Kidney capillary endothelial cell (primary cell): ENCODE measurements around the gene USP35.

Experiments used
- DNase-seq: peaks from one replicate; pipeline ENCODE4 v3.0.0-alpha.2; 2018; ENCODE audit warnings: low spot score

Gene USP35

GRCh38 chr11:78196661-78197091 is 8.0 kb downstream of the USP35 start:
- DNase-seq: no peak

DNA sequence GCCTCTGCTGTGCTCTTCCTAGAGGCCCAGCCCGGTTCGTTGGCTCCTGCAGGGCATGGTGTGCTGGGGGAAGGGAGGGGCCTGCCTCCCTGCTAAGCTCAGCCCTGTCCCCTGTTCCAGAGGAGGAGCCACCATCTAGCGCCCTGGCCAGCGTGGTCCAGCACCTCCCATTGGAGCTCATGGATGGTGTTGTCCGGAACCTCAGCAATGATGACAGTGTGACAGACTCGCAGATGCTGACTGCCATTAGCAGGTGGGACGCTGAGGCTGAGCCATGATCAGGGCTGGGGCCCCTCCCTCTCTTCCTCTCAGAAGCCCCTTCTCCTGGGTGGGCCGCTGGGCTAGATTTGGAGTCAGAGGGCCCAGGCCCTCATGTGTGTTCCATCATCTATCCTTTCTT is 9.1 kb downstream of the USP35 start:
- no peak for DNase-seq

DNA sequence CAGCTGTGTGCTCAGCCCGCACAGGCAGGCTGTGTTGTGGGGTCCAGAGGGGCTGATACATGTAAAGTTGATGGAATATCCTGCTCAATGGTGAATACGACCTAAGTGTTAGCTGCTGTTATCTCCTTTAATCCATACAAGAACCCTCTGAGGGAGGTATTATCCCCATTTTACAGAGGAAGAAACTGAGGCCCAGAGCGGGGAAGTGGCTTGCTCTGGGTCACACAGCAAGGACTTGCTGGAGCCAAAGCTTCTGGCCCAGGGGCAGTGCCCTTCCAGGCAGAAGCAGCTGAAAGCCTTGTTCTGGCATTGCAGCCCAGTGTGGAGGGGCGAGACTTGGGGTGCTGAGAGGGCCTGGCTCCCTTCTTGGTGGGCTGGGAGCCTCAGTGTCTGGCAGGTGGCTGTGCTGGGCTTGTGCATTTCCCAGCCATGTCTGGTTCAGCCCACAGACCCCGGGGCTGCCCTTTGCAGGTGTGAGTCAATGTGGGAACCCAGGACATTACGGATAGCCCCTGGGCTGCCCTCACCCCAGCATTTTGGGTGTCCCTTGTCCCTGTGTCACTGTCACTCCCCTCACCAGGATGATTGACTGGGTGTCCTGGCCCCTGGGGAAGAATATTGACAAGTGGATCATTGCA is 10.4 kb downstream of the USP35 start:
- no peak for DNase-seq

- DNase-seq: no peak
Measured at GRCh38 chr11:78199653-78200015, 10.9 kb downstream of the USP35 start.

GRCh38 chr11:78200061-78200460 is 11.3 kb downstream of the USP35 start:
- DNase-seq: no peak

DNA sequence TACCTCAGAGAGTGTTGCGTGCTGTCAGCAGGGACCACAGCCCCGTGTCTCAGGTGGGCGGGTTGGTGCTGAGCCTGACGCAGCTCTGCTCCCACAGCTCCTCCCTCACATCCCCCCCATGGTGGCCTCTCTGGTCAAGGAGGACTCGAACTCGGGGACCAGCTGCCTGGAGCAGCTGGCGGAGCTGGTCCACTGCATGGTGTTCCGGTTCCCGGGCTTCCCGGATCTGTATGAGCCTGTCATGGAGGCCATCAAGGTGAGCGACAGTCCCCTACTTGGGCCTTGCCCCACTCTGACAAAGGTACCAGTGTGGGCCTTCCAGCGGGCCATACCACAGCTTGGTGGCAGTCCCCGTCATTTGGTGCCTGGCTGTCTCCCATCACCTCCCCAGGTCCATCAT is 11.8 kb downstream of the USP35 start:
- no peak for DNase-seq

DNA sequence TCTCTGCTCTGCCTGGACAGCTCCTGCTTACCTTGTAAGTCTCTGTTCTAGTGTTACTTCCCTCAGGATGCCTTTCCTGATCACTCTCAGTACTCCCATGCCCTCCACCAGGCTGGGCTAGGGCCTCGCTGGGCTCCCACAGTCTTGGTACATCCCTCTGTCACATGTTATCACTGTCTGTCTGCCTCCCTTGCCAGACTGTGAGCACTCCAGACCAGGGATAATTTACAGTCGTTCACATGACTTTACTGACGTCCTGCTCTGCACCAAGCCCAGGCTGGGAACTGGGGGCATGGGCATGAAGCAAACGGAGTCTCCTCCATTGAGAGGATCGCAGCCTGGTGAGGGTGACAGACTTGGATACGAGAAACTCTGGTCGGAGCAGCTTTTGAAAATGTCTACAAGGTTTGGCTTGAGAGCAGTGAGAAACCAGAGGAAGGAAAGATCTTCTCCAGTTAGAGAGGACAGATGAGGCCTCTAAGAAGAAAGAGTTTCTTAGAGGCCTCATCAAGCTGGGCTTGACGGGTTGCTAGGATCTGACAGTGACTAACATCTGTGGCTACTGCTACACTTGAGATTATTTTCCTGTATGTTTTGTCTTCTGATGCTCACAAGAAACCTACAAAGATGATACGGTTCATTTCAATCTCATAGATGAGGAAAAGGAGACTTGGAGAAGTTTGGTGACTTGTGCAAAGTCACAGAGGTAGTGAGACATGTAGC is 12.5 kb downstream of the USP35 start:
- no peak for DNase-seq

GRCh38 chr11:78202733-78203167 is 14.0 kb downstream of the USP35 start:
- DNase-seq: peak; percentile 42

DNA sequence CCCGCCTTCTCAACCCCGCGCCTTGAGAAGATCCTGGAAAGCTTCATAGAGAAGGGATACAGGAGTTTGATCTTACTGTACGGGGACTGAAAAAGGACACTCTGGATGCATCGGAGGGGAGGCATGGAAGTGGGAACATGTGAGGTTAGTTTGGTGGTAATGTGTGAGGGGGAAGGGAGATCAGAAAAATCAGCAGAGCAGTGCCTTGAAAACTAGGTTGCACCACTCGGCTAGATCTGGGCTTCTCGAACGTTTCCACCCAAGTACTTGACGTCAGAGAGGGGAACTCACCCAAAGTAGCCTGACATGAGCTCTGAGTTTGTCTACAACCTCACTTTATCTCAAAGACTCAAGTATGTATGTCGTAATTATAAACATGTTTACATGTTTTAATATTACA is 14.5 kb downstream of the USP35 start:
- DNase-seq: no peak

GRCh38 chr11:78205256-78205655 is 16.5 kb downstream of the USP35 start:
- DNase-seq: no peak

DNA sequence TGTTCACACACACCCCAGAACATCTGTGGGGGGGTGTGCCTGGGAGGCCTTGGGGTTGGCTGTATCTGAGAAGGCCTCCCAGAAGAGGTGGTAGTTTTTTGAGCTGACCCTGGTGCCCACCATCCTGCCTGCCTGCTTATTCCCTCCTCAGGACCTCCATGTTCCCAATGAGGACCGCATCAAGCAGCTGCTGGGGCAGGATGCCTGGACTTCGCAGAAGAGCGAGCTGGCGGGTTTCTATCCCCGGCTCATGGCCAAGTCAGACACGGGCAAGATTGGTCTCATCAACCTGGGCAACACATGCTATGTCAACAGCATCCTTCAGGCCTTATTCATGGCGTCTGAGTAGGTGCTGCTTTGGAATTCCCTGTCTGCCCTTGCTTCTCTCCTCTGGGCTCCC is 17.0 kb downstream of the USP35 start:
- DNase-seq: no peak

- DNase-seq: no peak
Measured at GRCh38 chr11:78207532-78208256, 19.0 kb downstream of the USP35 start.

DNA sequence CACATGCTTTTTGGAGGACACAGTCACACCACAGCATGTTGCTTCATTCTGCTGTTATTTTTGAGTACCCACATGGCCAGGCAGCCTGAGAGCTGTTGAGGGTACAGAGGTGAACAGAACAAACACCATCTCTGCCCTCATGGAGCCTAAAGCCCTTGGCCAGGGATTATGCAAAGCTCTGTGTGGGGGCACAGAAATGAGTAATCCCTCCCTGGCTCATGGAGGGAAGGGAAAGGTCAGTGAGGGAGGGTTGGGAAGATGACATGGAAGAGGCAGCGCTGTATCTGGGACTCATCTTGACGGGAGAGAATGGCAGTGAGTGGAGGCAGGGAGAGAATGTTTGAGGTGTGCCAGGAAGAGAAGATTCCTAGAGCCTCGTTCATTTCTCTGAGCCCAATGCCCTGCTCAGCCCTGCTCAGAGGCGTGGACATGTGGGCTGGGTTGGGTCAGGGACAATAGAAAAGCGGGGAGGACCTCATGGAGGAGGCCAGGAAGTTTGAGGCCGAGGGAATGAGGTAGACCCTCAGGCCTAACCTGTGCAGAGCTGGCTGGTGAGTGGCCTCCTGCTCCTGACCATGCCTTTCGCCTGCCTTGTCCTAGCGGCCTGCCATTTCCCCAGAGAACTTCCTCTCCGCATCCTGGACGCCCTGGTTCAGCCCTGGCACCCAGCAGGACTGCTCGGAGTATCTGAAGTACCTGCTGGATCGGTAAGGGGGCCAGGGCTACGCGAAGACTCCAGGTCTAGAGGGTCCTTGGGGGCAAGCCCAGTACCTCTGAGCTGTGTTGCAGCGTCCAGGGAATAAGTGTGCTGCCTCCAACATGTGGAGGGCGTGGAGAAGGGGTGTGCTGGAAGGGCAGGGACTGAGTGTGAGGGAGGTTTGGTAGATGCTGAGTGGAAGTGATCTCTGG is 19.8 kb downstream of the USP35 start:
- DNase-seq: no peak

GRCh38 chr11:78209478-78209877 is 20.8 kb downstream of the USP35 start:
- DNase-seq: no peak

DNA sequence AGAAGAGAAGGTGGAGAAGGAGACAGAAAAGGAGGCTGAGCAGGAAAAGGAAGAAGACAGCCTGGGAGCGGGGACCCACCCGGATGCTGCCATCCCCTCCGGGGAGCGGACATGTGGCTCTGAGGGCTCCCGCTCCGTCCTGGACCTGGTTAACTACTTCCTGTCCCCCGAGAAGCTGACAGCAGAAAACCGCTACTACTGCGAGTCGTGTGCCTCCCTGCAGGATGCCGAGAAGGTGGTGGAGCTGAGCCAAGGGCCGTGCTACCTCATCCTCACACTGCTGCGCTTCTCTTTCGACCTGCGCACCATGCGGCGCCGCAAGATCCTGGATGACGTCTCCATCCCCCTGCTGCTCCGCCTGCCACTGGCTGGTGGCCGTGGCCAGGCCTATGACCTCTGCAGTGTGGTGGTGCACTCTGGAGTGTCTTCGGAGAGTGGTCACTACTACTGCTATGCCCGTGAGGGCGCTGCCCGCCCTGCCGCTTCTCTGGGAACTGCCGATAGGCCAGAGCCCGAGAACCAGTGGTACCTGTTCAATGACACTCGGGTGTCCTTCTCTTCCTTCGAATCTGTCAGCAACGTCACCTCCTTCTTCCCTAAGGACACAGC is 21.4 kb downstream of the USP35 start:
- no peak for DNase-seq

DNA sequence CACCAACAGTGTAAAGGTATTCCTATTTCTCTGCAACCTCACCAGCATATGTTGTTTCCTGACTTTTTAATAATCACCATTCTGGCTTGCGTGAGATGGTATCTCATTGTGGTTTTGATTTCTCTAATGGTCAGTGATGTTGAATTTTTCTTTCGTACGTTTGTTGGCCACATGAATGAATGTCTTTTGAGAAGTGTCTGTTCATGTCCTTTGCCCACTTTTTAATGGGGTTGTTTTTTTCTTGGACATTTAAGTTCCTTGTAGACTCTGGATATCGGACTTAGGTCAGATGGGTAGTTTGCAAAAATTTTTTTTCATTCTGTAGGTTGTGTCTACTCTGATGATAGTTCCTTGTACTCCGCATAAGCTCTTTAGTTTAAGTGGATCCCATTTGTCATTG is 22.8 kb downstream of the USP35 start:
- DNase-seq: no peak

DNA sequence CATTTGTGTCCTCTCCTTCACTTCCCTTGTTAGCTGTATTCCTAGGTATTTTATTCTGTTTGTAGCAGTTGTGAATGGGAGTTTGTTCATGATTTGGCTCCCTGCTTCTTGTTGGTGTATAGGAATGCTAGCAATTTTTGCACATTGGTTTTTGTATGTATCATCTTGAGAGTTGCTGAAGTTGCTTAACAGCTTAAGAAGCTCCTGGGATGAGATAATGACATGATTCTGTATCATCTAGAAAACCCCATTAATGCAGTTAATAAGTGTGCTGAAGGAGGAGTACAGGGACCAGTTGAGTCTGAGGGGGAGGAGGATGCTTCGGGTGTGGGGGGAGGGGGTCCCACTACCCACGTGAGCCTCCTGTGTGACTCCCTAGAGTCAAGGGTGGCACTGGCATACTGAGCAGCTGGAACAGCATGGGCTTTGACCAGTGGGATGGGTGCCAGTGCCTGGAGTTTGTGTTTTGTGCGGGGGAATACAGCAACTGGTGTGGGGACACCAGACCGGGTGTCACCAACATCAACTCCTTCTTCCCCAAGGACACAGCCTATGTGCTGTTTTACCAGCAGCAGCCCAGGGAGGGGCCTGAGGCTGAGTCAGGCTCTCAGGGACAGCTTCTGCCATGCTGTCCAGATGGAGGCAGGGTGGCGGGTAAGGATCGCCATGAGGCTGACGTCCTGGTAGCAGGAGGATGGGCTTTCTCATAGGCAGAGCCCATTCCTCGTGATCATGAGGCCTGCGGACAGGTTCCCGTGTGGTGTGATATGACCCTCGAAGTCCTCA is 24.1 kb downstream of the USP35 start:
- no peak for DNase-seq

DNA sequence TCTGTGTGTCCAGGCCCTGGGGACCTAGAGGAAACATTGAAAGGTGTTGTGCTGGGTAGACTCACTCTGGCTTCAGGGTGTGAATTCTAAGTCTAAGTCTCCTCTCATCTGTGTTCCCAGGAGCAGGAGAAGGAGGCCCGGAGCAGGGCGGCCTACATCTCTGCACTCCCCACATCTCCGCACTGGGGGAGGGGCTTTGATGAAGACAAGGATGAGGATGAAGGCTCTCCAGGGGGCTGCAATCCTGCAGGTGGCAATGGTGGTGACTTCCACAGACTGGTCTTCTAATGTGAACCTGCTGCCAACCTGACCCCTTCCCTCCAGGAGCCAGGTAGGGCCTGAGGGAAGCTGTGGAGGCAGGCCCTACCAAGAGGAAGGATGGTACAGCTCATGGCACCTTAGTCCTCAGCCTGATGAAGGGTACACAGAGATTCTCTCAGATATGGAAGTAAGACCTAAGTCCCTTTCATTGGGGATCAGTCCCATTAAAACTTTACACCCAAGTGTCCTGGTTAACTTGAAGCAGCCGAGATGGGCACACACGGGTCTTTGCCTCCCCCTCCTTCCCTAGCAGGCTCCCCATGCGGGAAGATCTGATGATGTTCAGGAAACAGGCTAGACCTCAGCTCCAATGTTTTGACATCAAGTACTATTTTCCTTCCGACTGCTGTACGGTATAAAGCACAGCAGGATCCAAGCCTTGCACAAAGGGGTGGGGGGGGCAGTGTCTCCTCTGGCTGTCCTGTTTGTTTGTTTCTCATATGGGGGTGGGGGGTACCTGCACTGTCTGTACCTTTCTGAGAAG is 25.0 kb downstream of the USP35 start:
- DNase-seq: no peak

- DNase-seq: no peak
Measured at GRCh38 chr11:78214331-78215194, 25.8 kb downstream of the USP35 start.
